Bone marrow (tissue), 2 donors: ENCODE data around the gene TNS3.

Source experiments
- DNase-seq, 2 donors: peaks; one replicate each; lab custom pipeline; 2025; lab: John Stamatoyannopoulos, UW

Gene TNS3

GRCh38 chr7:47255441-47255840 is 326.5 kb downstream of the TNS3 start:
- no peak for DNase-seq

GRCh38 chr7:47255007-47255406 is 326.9 kb downstream of the TNS3 start:
- no peak for DNase-seq

GRCh38 chr7:47254081-47254977 is 327.6 kb downstream of the TNS3 start:
- DNase-seq: peak; percentile 48 to 49

DNA sequence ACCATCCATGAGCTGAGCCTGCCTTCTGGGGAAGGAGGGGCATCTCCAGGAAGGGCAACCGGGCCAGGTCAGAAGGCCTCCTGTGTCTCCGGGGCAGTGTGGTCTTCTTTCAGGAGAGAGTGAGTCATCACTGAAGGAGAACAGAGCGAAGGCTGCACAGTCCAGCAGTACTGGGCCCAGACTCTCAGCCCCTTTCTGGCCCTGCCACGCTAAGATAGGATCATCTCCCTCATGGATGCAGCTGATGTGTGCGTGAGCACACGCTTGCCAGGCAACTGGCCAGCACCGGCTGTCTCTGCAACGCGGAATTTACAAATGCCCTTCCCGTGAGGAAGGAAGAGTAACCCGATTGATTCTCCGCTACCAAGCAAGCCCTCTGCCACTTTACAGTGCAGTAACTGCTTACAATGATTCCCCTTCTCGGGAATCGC is 328.2 kb downstream of the TNS3 start:
- peak; percentile 47 to 59 for DNase-seq

GRCh38 chr7:47252675-47253074 is 329.2 kb downstream of the TNS3 start:
- DNase-seq: no peak

- no peak for DNase-seq
Observed at GRCh38 chr7:47249361-47249760, 332.6 kb downstream of the TNS3 start.

GRCh38 chr7:47248797-47249196 is 333.1 kb downstream of the TNS3 start:
- DNase-seq: no peak

DNA sequence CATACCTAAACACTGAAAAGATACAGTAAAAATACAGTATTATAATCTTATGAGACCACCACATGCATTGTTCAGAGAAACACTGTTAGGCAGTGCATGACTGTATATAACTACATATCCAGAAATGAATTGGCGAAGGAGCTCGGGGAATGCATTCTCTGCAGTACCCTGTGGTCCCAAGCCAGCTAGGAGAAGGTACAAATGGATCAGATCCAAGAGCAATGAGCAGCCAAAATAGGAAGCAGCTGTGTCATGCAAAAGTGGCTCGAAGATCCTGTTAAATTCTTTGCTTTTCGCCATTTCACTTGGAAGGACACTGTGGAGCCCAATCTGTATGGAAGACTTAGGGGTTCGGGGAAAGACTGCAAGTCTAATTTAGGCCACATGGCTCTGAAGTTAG is 334.8 kb downstream of the TNS3 start:
- no peak for DNase-seq

GRCh38 chr7:47244692-47245091 is 337.2 kb downstream of the TNS3 start:
- DNase-seq: no peak

DNA sequence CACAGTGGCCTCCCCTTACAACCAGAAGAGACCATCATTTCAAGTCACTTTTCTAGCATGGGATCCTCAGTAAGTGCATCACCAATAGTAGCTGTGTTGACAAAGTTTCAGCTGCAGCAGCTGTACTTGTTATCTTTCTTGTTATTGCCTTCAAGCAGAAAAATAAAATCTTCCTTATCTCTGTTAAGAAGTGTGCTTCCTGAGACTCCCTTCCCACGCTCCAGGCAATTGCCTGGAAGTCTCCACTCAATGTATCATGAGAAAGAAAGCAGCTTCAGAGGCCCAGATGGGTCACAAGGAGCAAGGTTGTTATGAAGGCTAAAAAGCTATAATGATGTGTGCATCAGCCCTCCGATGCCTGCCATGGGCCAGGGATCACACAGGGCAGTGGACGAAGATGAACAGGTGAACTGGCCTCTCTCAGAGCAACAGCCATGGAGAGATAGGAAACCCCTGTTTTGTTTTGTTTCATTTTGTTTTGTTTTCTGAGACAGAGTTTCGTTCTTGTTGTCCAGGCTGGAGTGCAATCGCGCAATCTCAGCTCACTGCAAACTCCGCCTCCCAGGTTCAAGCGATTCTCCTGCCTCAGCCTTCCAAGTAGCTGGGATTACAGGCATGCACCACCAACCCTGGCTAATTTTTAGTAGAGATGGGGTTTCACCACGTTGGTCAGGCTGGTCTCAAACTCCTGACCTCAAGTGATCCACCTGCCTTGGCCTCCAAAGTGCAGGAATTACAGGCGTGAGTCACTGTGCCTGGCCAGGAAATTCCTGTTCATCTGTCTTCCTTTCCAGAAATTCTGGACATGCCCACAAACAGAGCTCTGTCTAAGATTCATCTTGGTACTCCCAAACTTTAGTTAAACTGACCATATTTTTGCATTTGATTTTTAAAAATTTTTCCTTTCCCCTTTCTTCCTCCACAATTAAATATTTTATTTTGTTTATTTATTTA is 340.5 kb downstream of the TNS3 start:
- DNase-seq: no peak

- no peak for DNase-seq
Observed at GRCh38 chr7:47239931-47240421, 341.9 kb downstream of the TNS3 start.

DNA sequence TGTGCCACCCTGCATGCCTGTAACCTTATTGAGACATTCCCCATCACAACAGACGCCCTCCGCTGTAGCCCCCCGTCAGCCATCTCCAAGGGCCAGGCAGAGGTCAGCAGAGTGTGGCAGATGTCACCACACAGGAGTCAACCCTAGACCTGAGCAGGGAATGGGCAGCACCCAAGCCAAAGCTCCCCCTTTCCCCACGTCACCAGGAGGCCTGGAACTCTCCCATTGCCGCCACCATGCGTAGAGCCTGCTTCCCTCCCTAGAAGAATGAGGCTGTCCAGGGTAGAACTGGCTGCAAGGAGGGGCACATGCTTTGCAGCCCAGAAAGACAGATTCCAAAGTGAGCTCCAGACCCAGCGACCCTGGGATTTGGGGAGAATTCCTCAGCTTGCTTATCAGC is 342.9 kb downstream of the TNS3 start:
- no peak for DNase-seq

- DNase-seq: no peak
Observed at GRCh38 chr7:47236480-47237129, 345.3 kb downstream of the TNS3 start.

GRCh38 chr7:47233996-47234395 is 347.9 kb downstream of the TNS3 start:
- DNase-seq: no peak

GRCh38 chr7:47232751-47233412 is 349.0 kb downstream of the TNS3 start:
- no peak for DNase-seq

DNA sequence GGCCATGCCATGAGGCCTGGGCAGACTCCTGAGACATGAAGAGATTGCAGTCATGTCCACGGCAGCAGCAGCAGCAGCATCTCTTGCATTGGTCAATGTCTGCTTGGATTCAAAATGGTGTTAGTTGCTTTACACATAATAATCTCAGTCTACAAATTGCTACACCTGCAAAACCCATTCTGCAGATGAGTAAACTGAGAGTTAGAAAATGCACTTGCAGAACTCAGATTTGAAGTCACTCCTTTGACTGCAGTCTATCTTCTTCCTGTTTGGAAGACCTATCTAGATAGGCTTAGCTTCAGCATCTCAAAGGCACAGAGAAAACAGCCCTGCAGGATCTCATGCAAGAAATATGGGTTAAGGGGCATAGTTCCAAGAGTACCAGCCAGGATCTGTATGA is 350.3 kb downstream of the TNS3 start:
- DNase-seq: no peak

DNA sequence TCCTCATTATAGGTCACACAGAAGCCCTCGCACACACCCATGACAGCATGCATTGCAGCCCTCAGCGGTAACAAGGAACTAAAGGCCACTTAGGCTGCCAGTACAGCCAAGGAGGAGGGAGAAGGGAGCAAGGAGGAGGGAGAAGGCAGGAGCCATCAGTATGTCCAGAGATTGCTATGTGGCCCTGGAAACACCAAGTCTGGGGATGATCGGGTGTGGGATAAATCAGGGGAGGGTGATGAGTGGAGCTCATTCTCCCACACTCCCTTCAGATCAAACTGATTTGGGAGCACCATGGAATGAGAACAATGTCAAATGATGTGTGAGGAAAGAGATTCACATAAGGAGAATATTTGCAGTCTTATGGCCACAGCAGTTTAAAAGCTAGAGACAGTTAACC is 350.9 kb downstream of the TNS3 start:
- DNase-seq: no peak

DNA sequence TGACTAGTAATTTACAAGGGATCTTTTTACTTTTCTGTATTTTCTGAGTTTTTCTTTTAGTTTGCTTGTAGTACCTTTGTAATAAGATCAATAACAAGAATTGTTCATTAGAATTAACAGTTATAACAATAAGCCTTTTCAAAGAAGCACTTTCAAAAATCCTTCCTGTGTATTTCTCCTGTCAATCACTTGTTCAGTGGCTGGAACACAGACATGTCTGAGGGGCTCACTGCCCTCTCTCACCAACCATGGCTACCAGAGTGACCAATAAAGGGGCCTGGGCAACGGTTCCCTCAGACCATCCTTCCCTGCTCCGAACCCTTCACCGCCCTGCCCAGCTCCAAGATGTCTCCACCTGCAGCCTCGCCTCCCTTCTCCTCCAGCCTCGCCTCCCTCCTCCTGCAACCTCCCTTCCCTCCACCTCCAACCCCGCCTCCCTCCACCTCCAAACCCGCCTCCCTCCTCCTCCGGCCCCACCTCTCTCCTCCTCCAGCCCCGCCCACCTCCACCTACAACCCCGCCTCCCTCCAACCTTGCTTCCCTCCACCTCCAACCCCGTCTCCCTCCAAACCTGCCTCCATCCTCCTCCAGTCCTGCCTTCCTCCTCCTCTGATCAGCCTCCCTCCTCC is 353.4 kb downstream of the TNS3 start:
- DNase-seq: no peak

GRCh38 chr7:47227762-47228177 is 354.1 kb downstream of the TNS3 start:
- peak in 1 of 2 donors; percentile 75 for DNase-seq

DNA sequence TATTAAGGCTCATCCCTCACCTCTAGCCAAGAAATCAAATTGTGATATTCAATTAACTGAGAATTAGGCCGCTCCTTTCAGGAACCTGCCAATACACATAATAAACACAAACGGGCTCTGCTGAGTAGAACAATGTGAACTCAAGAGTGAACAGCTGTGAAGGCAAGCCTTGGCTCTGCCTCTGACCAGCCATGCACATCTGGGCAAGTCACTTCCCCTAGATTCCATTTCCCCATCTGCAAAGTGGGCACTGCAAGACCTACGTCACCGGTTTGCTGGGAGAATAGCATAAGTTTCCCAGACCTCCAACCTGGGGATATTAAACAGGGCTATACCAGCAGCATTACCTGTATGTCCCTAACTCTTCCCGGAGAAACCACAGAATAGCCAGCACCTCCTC is 355.2 kb downstream of the TNS3 start:
- DNase-seq: no peak
